H1 (cell line): ENCODE data around the gene ARHGAP42. TPM values are rescaled to one million over a fixed set of nuclear protein-coding genes. Genes with fewer than 3 reads are reported as not detected.

Experiments used
- CTCF ChIA-PET: fragments of 300-600 bp; sonication (Branson Sonifier 250); formaldehyde crosslinking; loops from one replicate; lab custom pipeline; 2021; ENCODE audit not compliant: partially characterized antibody; lab: Charles Lee
- POLR2A ChIA-PET: fragments of 300-600 bp; sonication (Branson Sonifier 250); formaldehyde crosslinking; loops from one replicate; lab custom pipeline; 2021; ENCODE audit warnings: inconsistent platforms; ENCODE audit not compliant: partially characterized antibody; lab: Charles Lee
- DNase-seq, 2 experiments: peaks; one replicate each; pipeline versions ENCODE4 v3.0.0 to v3.0.0-alpha.2; 2010 to 2022; ENCODE audit warnings: low spot score in 2 of 2, low read depth in 1 of 2, mixed read lengths in 1 of 2
- FAIRE-seq: peaks from 2 replicates; lab custom pipeline; 2011; peaks lifted over from hg19 to GRCh38; lab: Jason Lieb, UNC
- H2AFZ ChIP-seq: 2 replicates; pipeline ENCODE4 v1.8.1; 2012; ENCODE audit warnings: low read length, inconsistent platforms
- H2AK5ac ChIP-seq: 2 replicates; pipeline ENCODE4 v1.6.1; 2013; ENCODE audit warnings: low read depth, low read length
- H2BK120ac ChIP-seq: replicated peaks from 2 replicates; pipeline ENCODE3; 2013; ENCODE audit warnings: low read depth, low read length, inconsistent platforms
- H2BK12ac ChIP-seq: 2 replicates; pipeline ENCODE4 v1.6.1; 2013; ENCODE audit warnings: low read depth, low read length
- H2BK15ac ChIP-seq: 2 replicates; pipeline ENCODE4 v1.6.1; 2013; ENCODE audit warnings: low read length
- H2BK20ac ChIP-seq: 2 replicates; pipeline ENCODE4 v1.6.1; 2013; ENCODE audit warnings: low read length
- H2BK5ac ChIP-seq: 2 replicates; pipeline ENCODE4 v1.6.1; 2013; ENCODE audit warnings: low read depth, low read length
- H3K14ac ChIP-seq: 2 replicates; pipeline ENCODE4 v1.6.1; 2013; ENCODE audit warnings: inconsistent platforms; ENCODE audit not compliant: insufficient read length
- H3K18ac ChIP-seq: 2 replicates; pipeline ENCODE4 v1.6.1; 2013; ENCODE audit warnings: low read length; ENCODE audit errors: extremely low read depth
- H3K23ac ChIP-seq: 2 replicates; pipeline ENCODE4 v1.6.1; 2013; ENCODE audit warnings: inconsistent platforms; ENCODE audit not compliant: insufficient read length
- H3K23me2 ChIP-seq: 2 replicates; pipeline ENCODE4 v1.6.1; 2013; ENCODE audit warnings: low read depth, low read length
- H3K27ac ChIP-seq: 2 replicates; pipeline ENCODE4 v1.6.1; 2011; ENCODE audit warnings: low read depth, low read length, inconsistent platforms
- H3K27me3 ChIP-seq, 4 experiments: replicated peaks in 1 of 4; 1 replicate in 1 of 4; 2 replicates in 3 of 4; pipeline versions ENCODE4 v1.6.1 to v1.8.1; 2011 to 2013; ENCODE audit warnings: low read length in 3 of 4, mild to moderate bottlenecking in 3 of 4, inconsistent platforms in 2 of 4, mixed read lengths in 2 of 4, moderate library complexity in 1 of 4; ENCODE audit not compliant: control insufficient read depth in 3 of 4, insufficient read depth in 3 of 4; ENCODE audit errors: extremely low read depth in 1 of 4
- H3K36me3 ChIP-seq, 4 experiments: 2 replicates each; pipeline versions ENCODE4 v1.6.1 to v1.8.1; 2011 to 2013; ENCODE audit warnings: mild to moderate bottlenecking in 4 of 4, low read length in 3 of 4, moderate library complexity in 2 of 4, control low read depth in 1 of 4, inconsistent platforms in 1 of 4; ENCODE audit not compliant: insufficient read depth in 4 of 4, control insufficient read depth in 2 of 4
- H3K4ac ChIP-seq: replicated peaks from 2 replicates; pipeline ENCODE3; 2013; ENCODE audit warnings: low read length, low read depth, mixed read lengths, inconsistent platforms; ENCODE audit not compliant: insufficient read length
- H3K4me1 ChIP-seq, 4 experiments: replicated peaks in 1 of 4; 1 replicate in 1 of 4; 2 replicates in 3 of 4; pipeline versions ENCODE4 v1.6.1 to v1.8.1; 2011 to 2013; ENCODE audit warnings: low read length in 3 of 4, inconsistent platforms in 2 of 4, mixed read lengths in 1 of 4; ENCODE audit not compliant: insufficient read depth in 4 of 4, control insufficient read depth in 3 of 4
- H3K4me2 ChIP-seq, 2 experiments: 2 replicates each; pipeline versions ENCODE4 v1.6.1 to v1.8.1; 2011 to 2013; ENCODE audit warnings: low read depth in 2 of 2, low read length in 2 of 2, control low read depth in 1 of 2, inconsistent platforms in 1 of 2, mild to moderate bottlenecking in 1 of 2; ENCODE audit not compliant: insufficient read depth in 1 of 2
- H3K4me3 ChIP-seq, 4 experiments: fragments of 200-600, 300-600 bp in 1 of 4; sonication (generic), shearing (Covaris generic), sonication (Bioruptor Twin) in 1 of 4; 2 replicates each; pipeline versions ENCODE4 v1.5.1 to v1.8.1; 2011 to 2016; ENCODE audit warnings: low read length in 4 of 4, low read depth in 3 of 4, control low read depth in 2 of 4, inconsistent platforms in 2 of 4, mild to moderate bottlenecking in 2 of 4, mixed read lengths in 1 of 4, moderate library complexity in 1 of 4; ENCODE audit not compliant: insufficient read depth in 2 of 4; ENCODE audit errors: extremely low read depth in 1 of 4
- H3K56ac ChIP-seq: replicated peaks from 2 replicates; pipeline ENCODE3; 2013; ENCODE audit warnings: low read depth, mild to moderate bottlenecking, mixed read lengths, low read length, inconsistent platforms; ENCODE audit not compliant: insufficient read length
- H3K79me1 ChIP-seq: 2 replicates; pipeline ENCODE4 v1.6.1; 2013; ENCODE audit warnings: low read depth, low read length, control low read depth
- H3K79me2 ChIP-seq, 2 experiments: 2 replicates each; pipeline versions ENCODE4 v1.6.1 to v1.8.1; 2012 to 2013; ENCODE audit warnings: low read length in 2 of 2, mild to moderate bottlenecking in 2 of 2, inconsistent platforms in 1 of 2; ENCODE audit not compliant: insufficient read depth in 2 of 2, control insufficient read depth in 1 of 2
- H3K9ac ChIP-seq, 4 experiments: replicated peaks in 1 of 4; 1 replicate in 1 of 4; 2 replicates in 3 of 4; pipeline versions ENCODE4 v1.6.1 to v1.8.1; 2011 to 2013; ENCODE audit warnings: low read depth in 3 of 4, low read length in 3 of 4, control low read depth in 2 of 4, mild to moderate bottlenecking in 2 of 4, moderate library complexity in 2 of 4, inconsistent platforms in 1 of 4; ENCODE audit errors: extremely low read depth in 1 of 4
- H3K9me3 ChIP-seq, 2 experiments: 2 replicates each; pipeline versions ENCODE4 v1.6.1 to v1.8.1; 2012 to 2013; ENCODE audit warnings: mild to moderate bottlenecking in 2 of 2, moderate library complexity in 2 of 2, control low read depth in 1 of 2, inconsistent platforms in 1 of 2, low read depth in 1 of 2, low read length in 1 of 2, mixed read lengths in 1 of 2; ENCODE audit not compliant: insufficient read depth in 2 of 2
- H4K20me1 ChIP-seq, 2 experiments: replicated peaks in 1 of 2; 2 replicates each; pipeline versions ENCODE3 to v1.8.1; 2011 to 2013; ENCODE audit warnings: inconsistent platforms in 2 of 2, low read length in 2 of 2, mild to moderate bottlenecking in 1 of 2; ENCODE audit not compliant: insufficient read depth in 2 of 2, control insufficient read depth in 1 of 2
- H4K5ac ChIP-seq: 2 replicates; pipeline ENCODE4 v1.6.1; 2013; ENCODE audit warnings: low read length, low read depth, mixed read lengths, inconsistent platforms; ENCODE audit not compliant: insufficient read length
- H4K8ac ChIP-seq: 2 replicates; pipeline ENCODE4 v1.8.0; 2013; ENCODE audit warnings: mild to moderate bottlenecking, moderate library complexity, low read length, inconsistent platforms; ENCODE audit not compliant: insufficient read depth; ENCODE audit errors: extremely low read depth
- H4K91ac ChIP-seq: replicated peaks from 2 replicates; pipeline ENCODE3; 2013; ENCODE audit warnings: low read length, mixed read lengths, inconsistent platforms; ENCODE audit not compliant: insufficient read length
- CHD2 ChIP-seq: IDR thresholded peaks from 2 replicates; pipeline ENCODE4 v1.6.1; 2012; ENCODE audit warnings: low read length, improper control_type of control experiment
- EGR1 ChIP-seq: IDR thresholded peaks from 2 replicates; pipeline ENCODE4 v1.6.1; 2011; ENCODE audit warnings: low read depth, low read length, borderline replicate concordance
- EZH2 ChIP-seq: fragments of 200-600 bp; sonication (generic); IDR thresholded peaks from 2 replicates; pipeline ENCODE4 v1.7.1; 2012; ENCODE audit warnings: low read depth, mild to moderate bottlenecking, moderate library complexity, low read length, inconsistent platforms; ENCODE audit not compliant: severe bottlenecking
- KDM1A ChIP-seq: fragments of 200-600, 300-600 bp; sonication (generic); IDR thresholded peaks from 2 replicates; pipeline ENCODE4 v1.7.1; 2016; ENCODE audit warnings: mild to moderate bottlenecking, low read length, borderline replicate concordance
- MAFK ChIP-seq: IDR thresholded peaks from 2 replicates; pipeline ENCODE4 v1.6.1; 2012; ENCODE audit warnings: low read depth, mild to moderate bottlenecking, improper control_type of control experiment, low read length
- POU5F1 ChIP-seq: IDR thresholded peaks from 2 replicates; pipeline ENCODE4 v1.6.1; 2011; ENCODE audit warnings: low read depth, mild to moderate bottlenecking, low read length, moderate library complexity
- RFX5 ChIP-seq: IDR thresholded peaks from 2 replicates; pipeline ENCODE4 v1.6.1; 2011; ENCODE audit warnings: low read depth, low read length, improper control_type of control experiment, borderline replicate concordance
- RXRA ChIP-seq: IDR thresholded peaks from 2 replicates; pipeline ENCODE4 v1.6.1; 2011; ENCODE audit warnings: low read depth, mild to moderate bottlenecking, low read length, moderate library complexity; ENCODE audit not compliant: insufficient read depth
- SIRT6 ChIP-seq: IDR thresholded peaks from one replicate; pipeline ENCODE4 v1.7.1; 2012; ENCODE audit warnings: low read length, inconsistent platforms
- SUZ12 ChIP-seq: fragments of 200-600 bp; sonication (generic); IDR thresholded peaks from 2 replicates; pipeline ENCODE4 v1.6.1; 2012; ENCODE audit warnings: mild to moderate bottlenecking, inconsistent platforms, low read length, moderate library complexity, mixed read lengths
- TAF7 ChIP-seq: optimal IDR thresholded peaks from 2 replicates; pipeline ENCODE3; 2011; ENCODE audit warnings: low read depth, mild to moderate bottlenecking, inconsistent platforms, low read length, moderate library complexity, borderline replicate concordance
- TBP ChIP-seq: IDR thresholded peaks from 2 replicates; pipeline ENCODE4 v1.6.1; 2011; ENCODE audit warnings: low read depth, low read length, improper control_type of control experiment
- TCF12 ChIP-seq: IDR thresholded peaks from 2 replicates; pipeline ENCODE4 v1.6.1; 2011; ENCODE audit warnings: low read depth, mild to moderate bottlenecking, low read length
- WGBS, 2 experiments: shearing (Covaris generic) in 1 of 2; methylation state at CpG; one replicate each; pipeline versions ENCODE4 v1.1.6 to v1.1.7; 2013 to 2015; ENCODE audit warnings: low lambda C conversion rate in 2 of 2, mixed read lengths in 2 of 2, inconsistent platforms in 1 of 2, low coverage in 1 of 2, missing lambda C conversion rate in 1 of 2; ENCODE audit not compliant: insufficient replicate concordance in 2 of 2, insufficient coverage in 1 of 2, insufficient read length in 1 of 2; ENCODE audit errors: extremely low coverage in 1 of 2, missing lambda C conversion rate in 1 of 2; 5-methylcytosine and 5-hydroxymethylcytosine counted together
- polyA plus RNA-seq, 7 experiments: library from polyadenylated mRNA; depleted of rRNA in 3 of 7; stranded (reverse) in 5 of 7; unstranded in 2 of 7; fragments of >200 nt in 5 of 7; fragments of 200-250 nt in 2 of 7; gene quantifications; 1 replicate in 5 of 7; 2 replicates in 1 of 7; 4 replicates in 1 of 7; pipeline versions ENCODE4 v1.2.1 to v1.2.3, GENCODE V29; 2011 to 2013; ENCODE audit warnings: missing spikeins in 2 of 7, mixed read lengths in 2 of 7
- total RNA-seq: library from RNA; stranded (reverse); fragmentation: NEBNext Ultra II Directional; extraction: Animal tissue kit (Norgen Biotek cat#: 25700); gene quantifications from 2 replicates; pipeline ENCODE4 v1.2.1, GENCODE V29; 2021

Gene ARHGAP42
- total and polyA plus RNA-seq, 2 of the 8 experiments (the other 6 are each of a cell fraction or from before 2014, with no cell fraction given): 22.2 to 33.5 TPM

DNA sequence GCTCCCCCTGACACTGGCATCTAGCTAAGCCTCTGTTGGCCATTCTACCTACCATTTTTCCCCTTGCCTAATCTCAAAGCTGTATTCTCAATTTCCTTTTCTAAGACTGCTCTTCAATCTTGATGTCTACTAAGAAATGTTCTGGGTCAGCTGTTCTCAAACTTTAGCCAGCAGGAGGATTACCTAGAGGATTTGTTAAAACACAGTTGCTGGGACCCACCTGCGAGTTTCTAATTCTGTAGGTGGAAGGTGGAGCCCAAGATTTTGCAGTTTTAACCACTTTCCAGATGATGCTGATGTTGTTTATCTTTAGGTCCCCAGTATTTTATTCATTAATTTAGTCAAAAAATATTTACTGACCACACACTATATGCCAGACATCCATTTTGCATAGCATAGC, 9.3 kb upstream of the ARHGAP42 start:
- no peak overlapping the region for H3K27ac ChIP-seq
- H3K18ac ChIP-seq: peak overlapping the region; percentile 68; the same call in 1 of the 2 replicates
- no peaks in the 10 kb centered on the region; the same call in 1 of the 2 replicates for H3K23me2 ChIP-seq
- no peak overlapping the region for H3K4ac ChIP-seq
- TF ChIP-seq EGR1 (no peak), POU5F1 (no peak), SIRT6 (no peak), CHD2 (no peak), TCF12 (no peak), KDM1A (no peak), TBP (no peak), RFX5 (no peak), EZH2 (no peak), RXRA (no peak), SUZ12 (no peak), MAFK (no peak), TAF7 (no peak)
- TF ChIP-seq, all 59 proteins: peak for 0
- Histone ChIP-seq H2BK15ac (no peak overlapping the region), H2BK5ac (peak overlapping the region; percentile 46; the same call in 1 of the 2 replicates), H4K91ac (peak overlapping the region; percentile 91), H4K20me1 (no peaks in the 10 kb centered on the region), H3K4me1 (peaks cover 2 to 8% (median 4%) of the 10 kb centered on the region in 4 experiments; a peak in 4 of 7 replicates), H4K8ac (no peak overlapping the region), H3K14ac (no peak overlapping the region), H3K79me1 (no peaks in the 10 kb centered on the region), H3K9me3 (no peaks in the 10 kb centered on the region), H3K4me3 (no peak overlapping the region), H3K4me2 (no peak overlapping the region), H3K27me3 (no peaks in the 10 kb centered on the region), H3K36me3 (no peaks in the 10 kb centered on the region), H2BK20ac (peak overlapping the region; percentile 94; the same call in 1 of the 2 replicates), H2AFZ (no peak overlapping the region), H3K56ac (no peak overlapping the region), H3K79me2 (no peaks in the 10 kb centered on the region), H4K5ac (no peak overlapping the region), H2BK12ac (peak overlapping the region; percentile 96), H3K9ac (no peak overlapping the region), H3K23ac (no peak overlapping the region), H2BK120ac (no peak overlapping the region), H2AK5ac (no peak overlapping the region)
- 95% methylated on average over 1 of the region's 1 CpG; no CpG with 5 or more reads in 1 of the 2 experiments for WGBS, 2 experiments
- FAIRE-seq: no peak
- POLR2A ChIA-PET: no interaction called here
- CTCF ChIA-PET: interaction anchor here (0.8 to 1.3 kb wide), 4 partner anchors 10 to 840 kb away, joined by 3 read pairs; no protein-coding TSS in a partner anchor
- DNase-seq: no peak
